Stimulated activated CD8-positive, alpha-beta memory T cell treated with anti-CD3 and anti-CD28 coated beads, Interleukin-4, amount 100 ng/mL, for 1 hour (primary cell): ENCODE measurements around the gene SLC34A1.
"Not testable (repeated sequence)": the region's sequence is repeated elsewhere in the genome, so short reads cannot be mapped to it uniquely, and the experiment has no call there.

Source experiments
- DNase-seq, 2 donors: peaks; one replicate each; pipeline ENCODE4 v3.0.0-alpha.2; 2020; ENCODE audit warnings: low read depth in 2 of 2, low spot score in 1 of 2

Gene SLC34A1

GRCh38 chr5:177355162-177355867 lies 28.9 kb upstream of the SLC34A1 start:
- DNase-seq = no peak

- DNase-seq = no peak
These were observed 28.4 kb upstream of the SLC34A1 start for GRCh38 chr5:177355868-177356168.

- DNase-seq = no peak
These were observed 27.5 kb upstream of the SLC34A1 start for GRCh38 chr5:177356746-177357145.

GRCh38 chr5:177357146-177357458 lies 27.1 kb upstream of the SLC34A1 start:
- DNase-seq = no peak

GRCh38 chr5:177357459-177358351 lies 26.5 kb upstream of the SLC34A1 start, which contains the start of gene RGS14:
TSS of gene RGS14 (plus strand) at chr5:177357924. CDS start at chr5:177358025, 101 bp downstream.
- DNase-seq = peak in 1 of 2 donors; percentile 30

- DNase-seq = no peak
These were observed 25.8 kb upstream of the SLC34A1 start for GRCh38 chr5:177358370-177358819.

GRCh38 chr5:177359451-177359851 lies 24.8 kb upstream of the SLC34A1 start:
- DNase-seq = no peak

- no peak for DNase-seq
These were observed 24.4 kb upstream of the SLC34A1 start for GRCh38 chr5:177359860-177360259.

- not testable (repeated sequence) for DNase-seq
These were observed 23.5 kb upstream of the SLC34A1 start for GRCh38 chr5:177360740-177361139.

- DNase-seq = no peak
These were observed 22.6 kb upstream of the SLC34A1 start for GRCh38 chr5:177361418-177362291.

GRCh38 chr5:177362292-177362609 lies 22.0 kb upstream of the SLC34A1 start:
- DNase-seq = no peak

- DNase-seq = peak in 1 of 2 donors; percentile 37
These were observed 21.4 kb upstream of the SLC34A1 start for GRCh38 chr5:177362610-177363507.

GRCh38 chr5:177363565-177363964 lies 20.7 kb upstream of the SLC34A1 start:
- no peak for DNase-seq

- DNase-seq = no peak
These were observed 19.9 kb upstream of the SLC34A1 start for GRCh38 chr5:177364159-177364962.

GRCh38 chr5:177365845-177366527 lies 18.2 kb upstream of the SLC34A1 start:
- DNase-seq = no peak

GRCh38 chr5:177366528-177367322 lies 17.5 kb upstream of the SLC34A1 start:
- DNase-seq = no peak

GRCh38 chr5:177367323-177367848 lies 16.8 kb upstream of the SLC34A1 start:
- no peak for DNase-seq
